Stimulated activated CD4-positive, alpha-beta T cell treated with anti-CD3 and anti-CD28 coated beads, Interleukin-4, amount 100 ng/mL, for 48 hours (primary cell): Measurements from ENCODE around the gene ITPK1.

Source experiments
- DNase-seq, 2 donors: peaks; one replicate each; pipeline ENCODE4 v3.0.0-alpha.2; 2020; ENCODE audit warnings: low read depth in 2 of 2

The ITPK1 gene

DNA sequence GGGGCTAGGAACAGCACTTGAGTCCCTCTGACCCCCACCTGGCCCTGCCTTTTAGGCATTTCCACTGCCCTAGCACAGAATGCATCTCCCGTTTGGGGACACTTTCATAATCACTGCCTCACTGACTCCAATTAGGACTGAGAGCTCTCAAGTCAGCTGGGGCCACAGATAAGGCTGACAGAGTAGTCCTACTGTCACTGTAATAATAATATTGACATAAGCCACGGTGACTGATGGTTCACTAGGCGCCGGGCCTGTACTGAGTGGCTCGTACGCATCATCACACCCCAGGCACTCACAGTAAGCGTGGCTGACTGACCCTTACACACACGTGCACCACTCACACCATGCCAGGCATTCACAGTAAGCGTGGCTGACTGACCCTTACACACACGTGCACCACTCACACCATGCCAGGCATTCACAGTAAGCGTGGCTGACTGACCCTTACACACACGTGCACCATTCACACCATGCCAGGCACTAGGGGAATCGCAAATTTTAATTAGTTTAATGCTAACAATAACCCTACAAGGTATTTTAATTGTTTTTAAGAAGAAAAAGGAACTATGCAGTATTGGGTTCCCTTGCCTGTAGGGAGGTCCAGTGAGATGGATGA, 105.1 kb downstream of the ITPK1 start:
- no peak for DNase-seq

GRCh38 chr14:93010130-93010499, 105.6 kb downstream of the ITPK1 start:
- DNase-seq: no peak

- no peak for DNase-seq
Measured at GRCh38 chr14:93009471-93010129, 106.1 kb downstream of the ITPK1 start.

- DNase-seq: no peak
Measured at GRCh38 chr14:93008381-93008780, 107.3 kb downstream of the ITPK1 start.

- DNase-seq: no peak
Measured at GRCh38 chr14:93007225-93007997, 108.3 kb downstream of the ITPK1 start.

GRCh38 chr14:93006567-93007051, 109.1 kb downstream of the ITPK1 start:
- DNase-seq: no peak

DNA sequence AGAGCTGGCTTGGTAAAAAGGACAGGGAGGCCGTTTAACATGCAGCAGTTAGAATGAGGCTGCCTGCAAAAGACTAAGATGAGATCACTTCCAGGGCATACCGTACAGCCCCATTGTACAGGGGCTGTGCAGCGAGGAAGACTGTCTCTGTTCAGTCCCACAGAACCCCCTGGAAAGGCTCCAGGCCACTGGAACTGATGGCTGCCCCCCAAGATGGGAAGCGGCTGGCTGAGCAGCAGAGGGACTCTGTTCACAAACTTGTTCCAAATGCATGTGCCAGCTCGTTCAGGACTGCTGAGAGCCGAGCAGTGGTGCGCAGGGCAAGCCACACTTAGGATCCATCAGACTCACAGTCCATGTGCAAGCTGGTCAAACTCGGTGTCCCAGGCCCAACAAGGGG, 109.9 kb downstream of the ITPK1 start:
- no peak for DNase-seq

DNA sequence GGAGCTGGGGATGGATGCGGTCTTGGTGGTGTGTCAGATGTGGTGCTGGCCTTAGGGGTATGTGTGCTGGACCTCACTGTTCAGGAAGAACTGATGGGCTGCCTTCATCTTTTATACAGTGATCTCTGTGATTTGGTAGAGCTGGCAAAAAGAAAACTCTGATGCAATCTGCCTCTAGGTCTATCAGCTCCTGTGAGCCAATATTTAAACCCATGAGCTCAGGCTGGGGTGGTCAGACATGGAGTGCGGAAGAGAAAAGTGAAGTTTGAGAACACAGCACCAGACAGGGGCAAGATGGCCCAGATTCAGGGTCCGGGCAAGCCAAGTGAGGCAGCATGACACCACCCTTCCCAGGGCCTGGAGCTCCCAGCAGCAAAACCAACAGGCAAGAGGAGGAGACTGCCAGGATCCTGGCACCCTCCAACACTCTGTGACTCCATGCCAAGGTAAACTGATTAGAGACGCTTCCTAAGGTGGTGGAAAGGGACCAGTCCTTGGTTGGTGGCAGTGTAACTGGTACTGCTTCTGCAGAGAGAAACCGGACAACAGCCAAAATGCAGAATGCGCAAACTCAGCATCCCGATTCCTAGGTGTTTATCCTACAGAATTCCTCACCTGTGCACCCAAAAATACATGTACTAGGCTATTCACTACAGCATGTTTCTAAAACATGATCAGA, 110.5 kb downstream of the ITPK1 start:
- no peak for DNase-seq

DNA sequence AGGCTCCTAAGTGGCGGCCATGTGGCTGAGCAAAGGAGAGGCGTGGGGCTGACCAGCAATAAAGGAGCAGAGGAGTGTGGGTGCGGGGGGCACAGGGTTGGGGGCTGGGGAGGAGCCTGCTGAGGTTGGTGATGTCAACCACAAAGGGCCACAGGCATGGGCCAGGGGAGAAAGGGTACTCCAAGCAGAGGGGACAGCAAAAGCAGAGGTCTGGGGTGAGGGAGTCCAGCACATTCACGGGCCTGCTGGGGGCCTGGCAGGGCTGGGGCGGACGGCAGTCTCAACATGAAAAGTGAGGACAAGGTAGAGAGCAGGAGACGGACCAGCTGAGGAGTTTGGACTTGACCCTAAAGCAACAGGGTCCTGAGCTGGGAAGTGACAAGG, 111.0 kb downstream of the ITPK1 start:
- no peak for DNase-seq

DNA sequence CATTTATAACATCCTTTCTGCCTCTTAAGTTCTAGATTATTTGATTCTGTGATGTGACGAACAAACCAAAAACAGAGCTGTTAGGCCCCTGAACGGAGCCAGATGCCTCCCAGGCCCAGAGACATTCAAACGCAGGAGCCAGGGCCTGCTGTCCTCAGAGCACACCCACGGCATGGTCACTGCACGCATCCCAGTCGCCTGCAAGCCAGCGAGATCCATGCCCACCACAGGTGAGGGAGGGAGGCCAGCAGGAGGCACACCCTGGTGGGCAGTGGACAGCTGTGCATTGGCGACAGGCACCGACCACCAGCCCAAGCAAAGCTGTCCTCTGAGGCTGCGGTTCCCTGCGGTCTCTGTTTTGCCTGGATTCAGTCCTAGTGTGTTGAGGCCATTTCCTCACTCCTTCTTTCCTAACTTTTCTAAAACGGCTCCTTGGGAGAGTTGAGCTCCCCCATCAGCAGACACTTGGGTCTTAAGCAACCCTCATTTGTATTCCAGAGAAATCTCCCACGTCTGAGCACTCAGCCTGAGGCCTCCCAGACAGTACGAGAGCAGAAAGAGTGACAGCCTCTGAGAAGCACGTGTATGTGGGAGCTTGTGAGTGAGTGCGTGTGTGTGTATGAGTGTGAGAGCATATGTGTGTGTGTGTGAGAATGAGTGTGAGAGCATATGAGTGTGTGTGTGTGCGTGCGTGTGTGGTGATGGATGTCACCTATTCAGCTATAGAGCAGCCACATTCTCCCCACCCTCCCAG, 111.6 kb downstream of the ITPK1 start:
- no peak for DNase-seq

DNA sequence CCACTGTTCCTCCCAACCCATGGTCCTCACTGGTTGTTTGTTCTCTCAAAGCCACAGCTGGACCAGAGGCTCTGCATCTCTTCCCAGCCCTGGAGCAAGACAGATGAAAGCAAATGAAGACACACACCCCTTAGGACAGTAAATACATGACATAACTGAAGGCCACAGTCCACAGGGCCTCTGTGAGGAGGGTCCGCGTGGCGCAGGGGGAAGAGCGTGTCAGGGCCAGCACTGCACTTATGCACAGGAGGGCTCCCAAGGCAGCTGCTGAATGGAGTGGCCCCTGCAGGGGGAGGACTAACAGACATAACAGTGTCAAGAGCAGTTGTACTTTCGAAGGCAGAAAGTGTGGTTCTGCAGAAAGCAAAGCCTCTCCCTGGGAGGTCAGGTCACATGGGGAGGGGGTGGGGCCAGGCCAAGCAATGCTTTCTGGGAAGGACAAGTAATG, 112.8 kb downstream of the ITPK1 start:
- no peak for DNase-seq

GRCh38 chr14:93002049-93002448, 113.7 kb downstream of the ITPK1 start:
- no peak for DNase-seq

DNA sequence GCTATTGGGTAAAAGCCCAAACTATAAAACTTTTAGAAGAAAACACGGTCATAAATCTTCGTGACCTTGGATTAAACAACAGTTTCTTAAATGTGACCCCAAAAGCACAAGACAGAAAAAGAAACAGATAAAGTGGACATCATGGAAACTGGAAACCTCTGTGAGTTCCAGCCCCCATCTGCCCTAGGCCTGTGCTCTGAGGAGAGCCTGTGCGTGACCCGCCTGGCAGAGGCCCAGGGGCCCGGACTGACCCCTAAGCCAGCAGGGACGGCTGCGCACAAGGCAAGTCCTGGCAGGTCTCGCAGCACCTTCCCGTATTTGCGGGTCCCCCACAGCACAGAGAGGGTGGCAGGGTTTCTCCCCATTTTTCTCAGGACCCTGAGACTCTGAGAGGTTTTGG, 116.8 kb downstream of the ITPK1 start:
- no peak for DNase-seq

- no peak for DNase-seq
Measured at GRCh38 chr14:92997343-92998061, 118.2 kb downstream of the ITPK1 start.

GRCh38 chr14:92995620-92996019, 120.1 kb downstream of the ITPK1 start:
- no peak for DNase-seq

DNA sequence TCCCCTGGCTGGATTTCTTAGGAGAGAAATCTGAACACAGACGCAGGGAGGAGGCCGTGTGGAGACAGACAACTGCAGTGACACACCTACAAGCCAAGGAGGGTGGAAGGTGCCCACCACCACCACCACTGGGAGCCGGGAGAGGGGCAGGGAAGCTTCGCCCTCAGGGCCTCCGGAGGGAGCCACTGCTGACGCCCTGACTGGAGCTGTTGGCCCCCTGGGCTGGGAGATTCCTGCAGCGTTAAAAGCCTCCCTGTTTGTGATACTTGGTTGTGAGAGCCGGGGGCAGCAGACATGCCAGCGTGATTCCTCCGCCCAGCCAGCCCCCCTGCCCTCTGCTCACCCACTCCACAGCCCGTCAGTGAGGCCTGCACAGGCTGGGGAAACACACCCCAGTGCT, 120.8 kb downstream of the ITPK1 start:
- DNase-seq: no peak

DNA sequence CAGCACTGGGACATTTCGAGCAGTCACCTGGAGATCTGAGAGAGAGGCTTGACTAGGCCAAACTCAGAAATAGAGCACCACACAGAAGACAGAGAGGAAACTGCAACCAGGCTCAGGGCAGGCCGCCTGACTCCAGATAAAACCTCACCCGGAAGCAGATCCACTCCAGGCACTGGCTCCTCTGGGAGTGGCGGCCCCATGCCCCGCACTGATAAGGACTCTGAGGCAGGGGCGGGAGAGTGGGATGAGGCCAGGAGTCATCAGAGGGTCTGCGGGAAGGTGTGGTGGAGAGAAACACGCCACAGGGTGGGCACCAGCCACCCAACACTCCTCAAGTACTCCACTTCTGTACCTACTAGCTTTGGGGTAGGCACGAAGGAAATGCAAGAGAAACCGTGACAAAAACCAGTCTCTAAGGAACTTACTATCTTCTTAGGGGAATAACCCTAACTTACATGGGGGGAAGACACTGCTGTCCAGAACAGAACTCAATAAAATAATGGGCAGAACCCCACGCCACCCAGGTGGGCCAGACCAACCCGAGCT, 121.5 kb downstream of the ITPK1 start:
- no peak for DNase-seq

DNA sequence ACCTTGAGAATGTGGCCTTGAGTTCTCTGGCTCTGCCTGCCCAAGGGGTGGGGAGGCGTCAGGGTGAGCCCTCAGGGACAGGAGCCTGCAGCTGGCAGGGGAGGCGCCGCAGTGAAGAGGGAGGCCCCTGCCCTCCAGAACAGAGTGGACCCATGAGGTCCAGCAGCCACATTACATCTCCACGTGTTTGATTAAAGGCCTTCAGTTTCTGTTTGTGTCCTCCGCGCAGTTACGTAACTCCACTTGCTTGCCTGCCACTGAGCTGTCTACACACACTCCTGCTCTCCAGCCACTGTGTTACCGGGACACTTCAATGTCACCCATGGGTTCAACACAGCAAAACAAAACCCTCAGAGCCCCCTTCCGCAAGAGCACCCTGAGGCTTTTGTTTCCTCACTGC, 122.4 kb downstream of the ITPK1 start:
- no peak for DNase-seq

DNA sequence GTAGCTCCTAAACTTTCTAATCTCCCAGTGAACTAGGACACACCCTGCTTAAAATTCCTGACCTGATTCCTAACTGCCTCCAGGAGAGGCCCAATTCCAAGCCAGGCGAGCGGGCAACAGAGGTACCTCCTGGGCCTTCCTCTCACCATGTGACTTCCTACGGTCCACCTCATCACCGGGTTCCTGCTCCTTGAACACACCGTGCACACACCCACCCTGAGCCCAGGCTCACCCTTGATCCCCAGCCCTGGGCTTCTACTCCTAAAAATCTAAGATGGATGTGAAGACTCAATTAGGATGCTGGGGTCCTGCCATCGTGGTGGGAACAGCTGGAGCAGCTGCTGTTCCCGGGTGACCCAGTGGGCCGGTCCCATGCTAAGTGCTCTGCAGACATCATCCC, 124.2 kb downstream of the ITPK1 start:
- no peak for DNase-seq
